ENCODE results near the gene NRP1.

DNA sequence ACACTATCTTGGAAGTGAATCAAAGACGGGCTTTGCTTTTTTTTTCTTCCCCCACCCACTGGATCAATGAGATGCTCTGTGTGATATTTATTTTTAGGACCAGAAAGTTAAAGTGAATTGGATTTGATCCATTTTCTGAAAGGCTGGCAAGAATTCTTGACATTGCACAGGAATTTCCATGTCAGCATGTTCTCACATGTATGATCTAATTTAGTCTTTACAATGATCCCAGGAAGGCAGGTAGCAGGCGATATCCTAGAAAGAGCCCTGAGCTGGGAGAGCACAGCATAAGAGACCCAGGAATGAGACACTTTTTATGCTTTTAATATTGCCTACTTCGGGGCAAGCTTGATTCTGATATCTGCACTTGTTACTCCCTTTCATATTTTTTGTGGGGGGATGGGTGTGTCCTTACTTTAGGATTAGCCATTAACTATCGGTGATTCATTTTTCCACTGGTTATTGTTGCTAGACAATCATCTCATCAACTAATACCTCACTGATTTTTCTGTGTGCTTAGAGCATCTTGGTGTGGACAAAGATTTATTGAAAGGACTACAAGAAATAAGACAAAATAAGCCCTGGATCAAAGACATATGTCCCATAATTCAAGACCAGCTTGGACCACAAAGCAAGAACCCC is 58.1 kb downstream of the NRP1 start:
- no peak for TF ChIP-seq POLR2A (IDR thresholded peaks at IDR 0.05)
- TF ChIP-seq, protein P1, sequence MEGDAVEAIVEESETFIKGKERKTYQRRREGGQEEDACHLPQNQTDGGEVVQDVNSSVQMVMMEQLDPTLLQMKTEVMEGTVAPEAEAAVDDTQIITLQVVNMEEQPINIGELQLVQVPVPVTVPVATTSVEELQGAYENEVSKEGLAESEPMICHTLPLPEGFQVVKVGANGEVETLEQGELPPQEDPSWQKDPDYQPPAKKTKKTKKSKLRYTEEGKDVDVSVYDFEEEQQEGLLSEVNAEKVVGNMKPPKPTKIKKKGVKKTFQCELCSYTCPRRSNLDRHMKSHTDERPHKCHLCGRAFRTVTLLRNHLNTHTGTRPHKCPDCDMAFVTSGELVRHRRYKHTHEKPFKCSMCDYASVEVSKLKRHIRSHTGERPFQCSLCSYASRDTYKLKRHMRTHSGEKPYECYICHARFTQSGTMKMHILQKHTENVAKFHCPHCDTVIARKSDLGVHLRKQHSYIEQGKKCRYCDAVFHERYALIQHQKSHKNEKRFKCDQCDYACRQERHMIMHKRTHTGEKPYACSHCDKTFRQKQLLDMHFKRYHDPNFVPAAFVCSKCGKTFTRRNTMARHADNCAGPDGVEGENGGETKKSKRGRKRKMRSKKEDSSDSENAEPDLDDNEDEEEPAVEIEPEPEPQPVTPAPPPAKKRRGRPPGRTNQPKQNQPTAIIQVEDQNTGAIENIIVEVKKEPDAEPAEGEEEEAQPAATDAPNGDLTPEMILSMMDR (IDR thresholded peaks at IDR 0.05), result no peak
